LHCN-M2 (cell line): Measurements from ENCODE around the gene ASTN2. TPM values are rescaled to one million over a fixed set of nuclear protein-coding genes. Genes with fewer than 3 reads are reported as not detected.

ENCODE experiments used
- DNase-seq: peaks from one replicate; pipeline ENCODE4 v3.0.0-alpha.2; 2012; ENCODE audit warnings: low read depth
- total RNA-seq: library from RNA; depleted of rRNA; stranded (reverse); fragments of >200 nt; gene quantifications from 2 replicates; pipeline ENCODE4 v1.2.3, GENCODE V29; 2014

Gene ASTN2
- total RNA-seq, 1 experiment from 2014 or later = 11.8 TPM

DNA sequence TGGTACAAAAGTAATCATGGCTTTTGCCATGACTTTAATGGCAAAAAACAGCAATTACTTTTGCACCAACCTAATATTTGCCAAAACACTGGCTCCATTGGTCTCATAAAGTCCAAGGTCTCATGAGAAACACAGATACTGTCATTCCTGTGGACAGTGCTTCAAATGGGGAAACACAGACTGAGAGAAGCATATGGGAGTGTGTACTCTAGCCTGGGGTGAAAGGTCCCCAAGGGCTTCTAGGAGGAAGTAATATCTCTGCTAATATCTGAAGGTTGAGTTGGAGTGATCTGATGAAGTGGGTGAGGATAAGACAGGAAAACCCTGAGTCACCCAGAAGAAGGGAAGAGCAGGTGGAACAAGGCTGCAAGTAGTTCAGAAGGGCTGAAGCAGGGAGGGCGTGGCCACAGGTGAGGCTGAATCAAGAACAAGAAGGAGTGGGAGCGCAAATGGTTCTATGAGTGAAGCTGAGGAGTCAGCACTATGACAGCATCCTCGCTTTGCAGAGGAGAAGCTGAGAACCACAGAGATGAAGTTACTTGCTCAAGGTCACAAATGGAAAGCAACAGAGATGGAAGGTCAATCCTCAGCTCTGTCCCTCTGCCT lies 164.1 kb downstream of the ASTN2 start:
- DNase-seq = no peak

DNA sequence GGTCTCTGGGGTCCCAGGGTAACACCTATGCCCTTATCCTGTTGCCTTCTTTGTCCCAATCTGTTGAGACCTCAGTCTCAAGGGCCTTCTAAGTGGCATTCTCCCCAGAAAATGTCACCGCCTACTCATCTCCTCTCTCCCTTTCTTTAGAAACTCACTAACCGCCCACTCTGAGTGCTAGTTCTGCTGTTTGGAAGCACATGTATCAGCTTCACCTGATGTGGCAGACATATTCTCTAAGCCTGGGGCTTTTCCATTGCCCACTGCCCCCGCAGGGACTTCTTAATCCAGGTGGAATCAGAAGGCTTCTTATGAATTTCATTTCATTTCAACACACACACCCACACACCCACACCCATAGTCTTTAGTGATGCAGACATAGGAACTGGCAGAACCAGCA lies 165.1 kb downstream of the ASTN2 start:
- no peak for DNase-seq

DNA sequence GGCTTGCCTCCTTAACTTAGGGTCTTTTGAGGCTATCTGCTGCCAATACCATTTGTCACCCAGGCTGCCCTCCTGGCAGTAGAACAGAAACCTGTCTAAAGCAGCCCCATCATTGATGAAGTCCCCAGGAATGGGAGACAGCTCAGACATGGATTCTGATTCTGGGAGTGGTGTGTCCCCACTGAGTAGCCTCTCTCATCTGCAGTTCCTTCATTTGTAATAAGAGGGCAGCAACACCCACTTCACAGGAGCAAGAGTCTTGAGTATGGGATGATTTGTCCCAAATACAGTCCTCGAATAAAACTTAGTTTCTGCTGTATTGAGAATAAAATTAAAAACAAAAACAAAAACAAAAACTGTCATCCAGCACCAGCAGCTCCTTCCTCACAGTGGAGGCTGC lies 167.6 kb downstream of the ASTN2 start:
- DNase-seq = no peak

DNA sequence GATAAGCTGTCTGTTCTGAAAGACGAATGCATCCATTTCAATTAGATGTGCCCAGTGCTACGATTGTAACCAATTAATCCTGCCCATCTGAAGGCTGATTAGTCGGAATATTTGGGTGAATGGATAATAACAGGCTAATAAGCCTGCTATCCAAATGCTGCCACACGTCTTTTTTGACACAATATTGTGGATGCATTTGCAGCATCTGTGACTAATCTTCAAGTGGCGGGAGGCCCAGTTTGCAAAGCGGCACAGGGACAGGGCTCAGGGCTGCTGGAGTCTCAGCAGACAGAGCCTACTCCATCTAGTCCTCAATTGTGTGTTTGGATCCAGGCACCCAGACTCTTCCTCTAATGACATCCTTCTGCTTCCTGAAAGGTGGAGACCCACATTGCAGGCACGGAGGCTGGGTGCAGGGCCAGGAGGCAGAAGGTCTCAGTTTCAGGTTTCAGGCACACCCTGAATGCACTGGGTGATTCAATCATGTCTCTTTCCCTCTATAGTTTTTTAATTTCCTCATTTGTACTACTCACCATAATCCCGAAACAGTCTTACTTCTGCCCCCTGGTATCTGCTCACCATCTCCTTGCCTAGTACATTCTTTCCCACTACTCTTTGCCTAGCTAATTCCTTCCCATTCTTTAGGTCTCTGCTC lies 169.6 kb downstream of the ASTN2 start:
- no peak for DNase-seq

DNA sequence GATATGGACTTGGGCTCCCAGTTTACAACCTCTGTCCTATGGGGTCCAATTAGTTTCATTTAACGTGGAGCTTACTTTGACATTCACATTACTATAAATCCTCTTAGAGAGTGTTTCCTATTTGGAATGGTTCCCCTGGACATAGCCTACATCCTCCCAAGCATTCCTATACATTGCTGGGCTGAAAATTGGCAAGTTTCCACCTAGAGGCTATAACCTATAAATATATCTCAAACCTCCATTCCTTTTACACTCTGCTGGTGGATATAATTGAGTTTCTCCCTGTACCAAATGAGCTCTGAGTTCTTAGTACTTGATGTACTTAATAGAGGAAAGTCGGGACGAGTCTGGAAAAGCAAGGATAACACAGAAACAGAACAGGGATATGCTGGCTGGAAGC lies 172.8 kb downstream of the ASTN2 start:
- no peak for DNase-seq

DNA sequence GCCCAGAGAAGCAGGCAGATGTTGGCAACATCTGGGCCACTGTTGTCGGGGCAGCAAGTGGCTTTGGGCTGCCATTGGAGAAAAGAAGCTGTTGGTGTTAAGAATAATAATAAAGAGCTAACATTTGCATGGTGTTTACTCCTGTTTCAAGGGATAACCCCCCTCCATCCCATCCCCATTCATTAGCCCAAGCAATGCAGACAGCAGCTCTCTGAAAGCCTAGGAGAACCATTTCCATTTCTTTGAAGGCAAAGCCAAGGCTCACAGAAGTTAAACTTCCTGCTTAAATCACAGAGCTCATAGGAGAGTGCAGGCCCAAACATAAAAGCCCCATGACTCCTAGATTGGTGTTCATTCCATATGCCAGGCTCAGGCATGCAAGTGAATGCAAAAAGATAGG lies 175.4 kb downstream of the ASTN2 start:
- no peak for DNase-seq

DNA sequence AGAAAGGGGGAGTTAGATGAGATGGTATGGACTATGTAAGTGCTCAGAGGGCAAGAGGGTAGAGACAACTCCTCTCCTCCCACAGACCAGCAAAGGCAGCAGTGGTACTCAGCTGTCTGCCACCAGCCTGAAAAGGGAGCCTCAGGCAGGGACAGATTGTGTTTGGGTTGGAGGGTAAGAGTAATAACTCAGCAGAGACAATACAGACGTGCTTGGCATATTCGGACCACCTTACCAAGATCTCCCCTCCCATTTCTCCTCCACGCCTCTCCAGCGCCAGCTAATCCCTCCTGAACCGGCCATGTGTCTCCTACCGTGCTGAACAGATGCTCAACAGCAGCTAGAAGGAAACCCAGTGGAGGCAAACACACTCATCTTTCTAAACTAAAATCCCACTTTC lies 180.8 kb downstream of the ASTN2 start:
- DNase-seq = no peak

DNA sequence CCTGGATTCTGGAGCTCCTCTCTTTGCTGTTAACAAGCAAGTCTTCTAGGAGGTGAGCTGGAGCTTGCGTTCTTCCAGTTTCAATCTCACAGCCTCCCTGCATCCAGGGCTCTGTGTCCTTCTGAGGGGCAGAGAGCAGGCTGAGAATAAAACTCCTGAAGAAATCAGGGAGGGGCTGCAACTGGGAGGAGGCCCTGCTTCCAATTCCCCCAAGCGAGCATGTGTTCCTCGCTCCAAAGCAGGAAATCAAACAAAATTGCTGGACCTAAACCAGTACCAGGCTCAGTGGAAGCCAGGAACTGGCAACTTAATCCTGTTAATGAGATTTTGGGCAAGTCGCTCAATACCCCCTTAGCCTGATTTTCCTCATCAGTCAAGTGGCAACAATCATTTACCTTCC lies 181.8 kb downstream of the ASTN2 start:
- no peak for DNase-seq

DNA sequence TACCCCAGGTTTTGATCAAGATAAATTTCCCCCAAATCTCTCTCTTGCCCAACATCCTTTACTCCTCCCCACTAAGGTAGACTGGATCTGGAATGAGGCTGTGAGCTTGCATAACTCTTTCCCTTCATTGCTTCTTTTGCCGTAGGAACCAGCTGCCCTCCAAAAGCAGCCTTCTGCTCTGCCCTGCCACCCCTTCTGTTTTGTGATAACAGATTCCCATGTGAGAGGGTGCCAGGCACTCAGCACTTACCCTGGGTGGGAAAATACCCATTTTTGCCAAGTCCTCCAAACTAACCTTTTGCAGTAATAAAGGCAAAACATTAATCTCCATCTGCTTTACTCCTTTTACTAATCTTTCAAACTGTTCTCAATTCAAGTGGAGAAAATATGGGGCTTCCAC lies 182.6 kb downstream of the ASTN2 start:
- no peak for DNase-seq

DNA sequence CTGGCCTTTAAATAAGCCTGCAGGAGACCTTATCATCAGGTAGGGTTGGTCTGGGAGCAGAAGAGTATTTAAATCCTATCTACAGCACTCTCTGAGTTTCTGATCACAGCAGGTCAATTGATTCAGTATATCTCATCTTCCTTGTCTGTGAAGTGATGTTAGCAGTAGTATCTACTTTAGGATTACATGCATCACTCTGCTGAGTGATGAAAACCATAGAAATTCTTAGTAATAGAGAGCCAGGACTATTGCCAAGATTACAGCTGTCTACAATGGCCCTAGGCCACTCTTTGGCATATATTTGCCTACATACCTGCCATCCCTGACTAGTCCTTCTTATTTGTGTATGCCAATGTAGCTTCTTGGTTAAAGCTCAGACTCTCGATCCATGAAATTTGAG lies 183.8 kb downstream of the ASTN2 start:
- no peak for DNase-seq

DNA sequence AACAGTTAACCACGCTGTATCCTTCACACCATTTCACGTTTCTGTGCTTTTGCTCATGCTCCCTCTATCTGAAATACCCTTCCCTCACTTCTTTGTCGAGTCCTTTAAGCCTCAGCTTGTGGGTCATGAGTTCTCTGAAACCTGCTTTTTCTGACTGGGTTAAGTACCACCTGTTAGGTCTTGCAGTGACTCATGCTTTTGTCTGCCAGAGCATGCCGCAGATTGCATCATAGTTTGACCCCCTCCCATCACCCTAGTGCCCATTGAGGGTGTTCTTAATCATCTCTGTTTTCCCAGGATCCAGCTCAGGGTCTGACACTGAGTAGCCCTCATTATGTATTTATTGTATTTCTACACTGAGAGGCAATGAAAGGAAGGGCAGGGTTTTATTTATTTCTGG lies 190.2 kb downstream of the ASTN2 start:
- DNase-seq = peak; percentile 77

DNA sequence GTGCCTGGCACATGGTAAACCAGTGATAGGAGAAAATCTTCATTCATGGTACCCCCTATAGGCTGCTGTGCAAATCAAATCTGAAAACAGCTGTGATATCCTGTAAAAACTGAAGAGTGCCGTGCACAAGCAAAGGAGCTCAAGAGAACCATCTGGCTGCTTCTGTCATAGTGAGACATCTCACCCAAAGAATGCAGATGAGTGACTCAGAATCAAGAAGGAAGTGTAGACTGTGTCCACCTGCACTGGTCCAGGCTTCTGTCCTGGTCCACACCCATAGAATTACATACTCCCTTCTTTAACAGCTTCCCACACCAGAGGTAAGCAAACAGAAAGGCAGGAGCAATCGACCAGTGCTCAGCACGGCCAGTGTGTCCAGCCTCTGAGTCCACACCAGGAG lies 195.9 kb downstream of the ASTN2 start:
- DNase-seq = peak; percentile 4

DNA sequence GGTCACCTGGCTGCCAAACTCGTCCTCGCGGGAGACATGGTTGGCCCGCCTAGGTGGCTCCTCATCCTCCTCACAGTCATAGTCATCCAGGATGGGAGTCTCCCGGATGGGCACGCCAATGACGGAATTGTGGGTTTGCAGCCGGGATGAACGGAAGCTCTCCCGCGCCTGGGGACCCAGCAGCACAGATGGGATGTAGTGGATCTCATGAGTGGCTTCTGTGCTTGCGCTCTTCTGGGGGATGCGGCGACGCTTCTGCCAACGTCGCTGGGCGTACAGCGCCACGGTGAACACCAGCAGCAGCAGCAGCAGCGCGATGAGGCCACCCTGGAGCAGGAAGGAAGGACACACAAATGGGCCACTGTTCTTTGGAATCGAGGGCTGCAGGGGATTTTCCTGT lies 200.4 kb downstream of the ASTN2 start:
- no peak for DNase-seq

DNA sequence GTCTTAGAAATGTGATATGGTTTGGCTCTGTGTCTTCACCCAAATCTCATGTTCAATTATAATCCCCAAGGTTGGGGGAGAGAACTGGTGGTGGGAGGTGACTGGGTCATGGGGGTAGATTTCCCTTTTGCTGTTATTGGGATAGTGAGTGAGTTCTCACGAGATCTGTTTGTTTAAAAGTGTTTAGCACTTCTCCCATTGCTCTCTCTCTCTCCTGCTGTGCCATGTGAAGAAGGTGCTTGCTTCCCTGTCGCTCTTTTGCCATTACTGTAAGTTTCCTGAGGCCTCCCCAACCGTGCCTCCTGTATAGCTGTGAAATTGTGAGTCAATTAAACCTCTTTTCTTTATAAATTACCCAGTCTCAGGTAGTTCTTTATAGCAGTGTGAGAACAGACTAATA lies 203.6 kb downstream of the ASTN2 start:
- no peak for DNase-seq

DNA sequence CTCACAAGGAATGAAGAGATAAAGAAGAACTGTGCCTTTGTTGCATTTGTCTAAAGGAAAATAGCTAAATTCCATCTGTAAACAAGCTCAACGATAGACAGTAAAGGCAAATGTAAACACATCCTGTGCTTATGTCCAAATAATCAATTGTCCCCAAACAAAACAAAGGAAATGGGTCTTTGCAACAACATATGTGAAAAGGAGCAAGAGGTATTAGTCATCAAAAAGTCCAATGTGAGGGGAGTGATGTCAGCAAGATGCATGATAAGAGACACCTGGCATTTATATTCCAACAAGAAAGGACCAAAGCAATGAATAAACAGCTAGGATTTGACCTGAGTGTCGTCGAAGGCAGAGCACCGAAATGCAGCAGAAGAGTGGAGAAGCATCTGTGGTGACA lies 209.1 kb downstream of the ASTN2 start:
- no peak for DNase-seq

DNA sequence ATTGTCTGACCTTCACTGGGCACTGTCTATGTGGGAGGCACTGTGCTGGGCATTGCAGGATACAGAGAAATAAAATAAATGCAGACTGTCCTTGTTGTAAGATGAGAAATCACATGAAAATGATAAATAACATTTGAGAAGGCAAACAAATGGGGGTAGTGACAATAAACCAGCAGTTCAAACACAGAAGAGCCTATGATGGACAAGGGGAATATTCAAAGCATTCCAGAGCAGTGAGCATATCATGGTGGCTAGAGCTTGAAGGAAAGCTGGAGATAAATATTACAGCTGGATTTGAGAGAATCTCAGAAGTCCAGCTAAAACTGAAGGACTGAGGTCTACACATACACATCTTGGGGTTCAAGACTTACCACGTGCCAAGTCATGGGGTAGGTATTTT lies 209.9 kb downstream of the ASTN2 start:
- DNase-seq = no peak

DNA sequence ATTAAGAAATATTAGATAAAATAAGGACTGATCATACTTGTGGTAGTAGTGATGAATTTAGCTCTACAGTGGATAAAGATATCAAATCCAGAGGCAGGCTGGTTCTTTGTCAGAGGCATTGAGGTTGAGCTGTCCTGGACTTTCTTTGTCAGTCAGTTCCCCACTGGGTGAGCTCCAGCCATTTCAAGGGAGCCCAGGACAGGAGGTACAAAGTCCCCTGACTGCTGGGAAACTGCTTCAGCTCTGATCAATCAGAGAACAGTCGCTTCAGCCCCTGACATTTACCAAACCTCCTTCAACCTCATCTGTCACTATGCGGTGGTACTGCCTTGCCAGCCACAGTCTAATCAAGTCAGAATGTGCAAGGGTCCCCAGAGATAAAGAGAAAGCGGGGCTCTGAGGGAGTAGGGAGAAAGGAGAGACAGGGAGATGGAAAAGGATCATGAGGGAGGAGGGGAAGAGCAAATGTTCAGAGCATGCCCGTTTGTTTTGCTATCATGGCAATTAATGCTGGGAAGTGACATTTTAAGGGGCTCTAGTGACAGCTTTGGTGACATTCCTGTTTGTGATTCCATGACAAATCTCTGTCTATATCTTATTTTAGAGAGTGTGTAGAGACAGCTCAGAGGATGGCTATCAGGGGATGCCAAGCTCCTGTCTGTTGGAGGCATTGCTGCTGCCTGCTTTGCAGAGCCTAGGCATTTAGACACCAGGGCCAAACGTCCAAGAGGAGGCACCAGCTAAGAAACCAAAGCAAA lies 223.2 kb downstream of the ASTN2 start:
- no peak for DNase-seq

DNA sequence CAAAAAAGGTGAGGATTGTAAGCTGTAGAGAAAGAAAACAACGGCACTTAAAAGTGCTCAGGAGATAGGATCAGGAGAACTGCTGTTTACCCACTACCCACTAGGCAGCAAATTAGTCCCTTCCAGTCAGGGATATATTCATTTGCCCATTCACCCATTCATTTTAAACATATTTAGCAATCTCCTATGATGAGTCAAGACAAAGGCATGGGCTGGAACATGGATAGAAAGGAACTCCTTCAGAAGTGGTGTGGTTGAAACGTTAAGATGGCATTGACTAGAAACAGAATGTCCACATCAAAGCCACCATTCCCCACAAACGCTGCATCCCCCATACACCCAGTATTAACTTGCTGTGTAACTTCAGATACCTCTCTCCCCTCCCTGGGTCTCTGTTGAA lies 225.7 kb downstream of the ASTN2 start:
- DNase-seq = peak; percentile 3

DNA sequence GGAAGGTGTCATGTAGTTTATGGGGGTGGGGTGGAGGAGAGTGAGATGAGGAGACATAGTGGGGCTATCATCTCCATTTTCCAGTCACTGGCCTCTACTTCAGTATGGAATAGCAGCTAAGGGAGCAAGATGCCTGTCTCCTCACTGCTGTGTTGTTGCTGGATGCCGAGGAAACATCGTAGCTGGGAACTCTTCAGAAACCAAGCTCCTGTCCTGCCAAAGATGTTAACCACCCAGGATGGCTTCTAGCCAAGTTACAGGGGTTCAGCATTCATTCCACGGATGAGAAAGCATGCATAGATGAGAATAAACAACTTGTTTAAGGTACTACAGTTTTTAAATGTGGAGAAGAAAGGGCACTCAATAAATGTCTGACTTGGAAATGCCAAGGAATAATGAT lies 226.5 kb downstream of the ASTN2 start:
- no peak for DNase-seq

DNA sequence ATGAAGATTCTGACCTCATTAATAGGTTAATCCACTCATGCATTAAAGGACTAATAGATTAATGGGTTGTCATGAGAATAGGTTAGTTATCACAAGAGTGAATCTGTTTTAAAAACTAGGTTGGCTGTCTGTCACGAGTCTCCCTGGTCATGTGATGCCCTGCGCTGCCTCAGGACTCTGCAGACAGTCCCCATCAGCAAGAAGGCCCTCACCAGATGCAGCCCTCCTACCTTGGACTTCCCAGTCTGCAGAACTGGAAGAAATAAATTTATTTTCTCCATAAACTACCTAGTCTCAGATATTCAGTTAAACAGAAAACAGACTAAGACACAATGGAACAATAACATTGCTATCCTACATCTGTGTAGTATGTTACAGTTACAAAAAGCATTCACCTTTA lies 227.4 kb downstream of the ASTN2 start:
- no peak for DNase-seq

DNA sequence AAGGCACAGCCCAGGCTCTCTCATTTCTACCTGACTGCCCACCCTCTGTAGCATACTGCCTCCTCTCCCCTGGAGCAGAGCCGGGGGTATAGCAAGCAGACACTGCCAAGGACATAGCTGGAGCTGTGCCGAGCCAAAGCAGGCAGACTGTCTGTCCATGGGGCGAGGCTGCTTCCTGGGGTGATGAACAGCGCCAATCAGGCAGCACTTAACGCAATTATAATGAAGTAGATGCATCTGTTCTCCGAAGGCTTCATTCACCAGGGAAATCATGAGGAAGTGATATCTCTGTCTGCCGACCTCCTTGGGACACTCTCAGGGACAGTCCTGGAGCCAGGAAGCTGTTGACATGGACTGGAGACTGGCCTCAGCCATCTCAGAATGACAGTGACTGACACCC lies 230.7 kb downstream of the ASTN2 start:
- no peak for DNase-seq

DNA sequence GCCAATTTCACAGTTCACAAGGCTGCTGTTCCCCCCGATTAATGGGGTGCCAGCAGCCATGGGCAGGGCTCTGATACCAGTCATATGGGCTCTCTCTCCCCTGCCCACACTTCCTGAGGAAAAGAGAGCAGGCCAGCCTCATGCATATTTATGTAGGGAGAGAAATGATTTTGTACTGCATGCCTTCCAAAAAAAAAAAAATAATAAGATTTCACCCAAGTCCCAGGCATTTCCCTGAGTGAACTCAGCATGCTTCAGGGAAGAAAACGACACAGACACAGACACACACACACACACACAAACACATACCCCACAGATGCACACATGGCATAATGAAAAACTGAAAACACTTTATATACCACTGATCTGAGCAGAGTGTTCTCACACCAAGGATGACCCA lies 232.8 kb downstream of the ASTN2 start:
- no peak for DNase-seq

DNA sequence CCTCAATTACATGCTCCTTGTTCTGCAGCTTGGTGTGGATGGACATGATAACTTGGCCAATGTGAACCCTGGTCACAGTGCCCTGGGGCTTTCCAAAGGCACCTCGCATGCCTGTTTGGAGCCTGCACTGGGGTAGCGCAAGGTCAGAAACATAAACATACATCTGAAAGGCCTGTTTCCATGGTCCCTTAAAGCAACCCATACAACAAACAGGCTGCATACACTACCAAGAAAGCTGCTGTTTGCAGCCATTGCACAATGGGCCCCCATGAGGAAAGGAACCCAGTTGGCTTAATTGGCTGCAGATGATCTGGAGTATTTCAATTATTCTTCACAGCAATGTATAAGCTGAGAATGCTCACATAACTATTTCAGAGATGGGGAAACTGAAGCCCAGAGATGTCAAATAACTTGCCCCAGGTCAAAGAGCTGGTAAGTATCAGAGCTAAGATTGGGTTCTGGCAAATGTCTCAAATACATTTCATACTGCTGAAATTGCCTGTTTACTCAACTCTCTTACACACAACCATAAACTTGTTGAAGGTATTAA lies 233.9 kb downstream of the ASTN2 start:
- DNase-seq = no peak
